HFFc6 (cell line): Measurements from ENCODE around the gene SLC7A14. TPM values are rescaled to one million over a fixed set of nuclear protein-coding genes. Genes with fewer than 3 reads are reported as not detected.

Experiments used
- DNase-seq: peaks from one replicate; pipeline ENCODE4 v3.0.0-alpha.2; 2018
- H3K27ac Mint-ChIP-seq: 2 replicates; pipeline ENCODE4 v1.8.0; 2020; ENCODE audit warnings: mild to moderate bottlenecking, mixed read lengths
- H3K27me3 Mint-ChIP-seq: 2 replicates; pipeline ENCODE4 v1.8.0; 2021; ENCODE audit warnings: mild to moderate bottlenecking, moderate library complexity, mixed read lengths; ENCODE audit not compliant: insufficient read depth
- H3K36me3 Mint-ChIP-seq: 2 replicates; pipeline ENCODE4 v1.8.0; 2021; ENCODE audit warnings: low read depth, mixed read lengths
- H3K4me1 Mint-ChIP-seq: 2 replicates; pipeline ENCODE4 v1.8.0; 2020; ENCODE audit warnings: low read depth, mixed read lengths
- H3K4me3 Mint-ChIP-seq: 2 replicates; pipeline ENCODE4 v1.8.0; 2020; ENCODE audit warnings: mild to moderate bottlenecking, moderate library complexity, mixed read lengths
- H3K9me3 Mint-ChIP-seq: 2 replicates; pipeline ENCODE4 v1.8.0; 2020; ENCODE audit warnings: mild to moderate bottlenecking, mixed read lengths
- total RNA-seq, 6 experiments: library from RNA; stranded (reverse); fragmentation: NEBNext Ultra II Directional; extraction: Animal tissue kit (Norgen Biotek cat#: 25700); gene quantifications; 2 replicates in 1 of 6; 3 replicates in 5 of 6; pipeline ENCODE4 v1.2.3, GENCODE V29; 2021
- TF ChIP-seq, protein P1 (sequence below): fragments of 200-600 bp; sonication (generic); IDR thresholded peaks from 2 replicates; pipeline ENCODE4 v1.5.0; 2021; ENCODE audit warnings: antibody characterized with exemption, mild to moderate bottlenecking

Gene SLC7A14
- total RNA-seq, 6 experiments from 2014 or later = 0.14 to 0.53 (median 0.39) TPM

DNA sequence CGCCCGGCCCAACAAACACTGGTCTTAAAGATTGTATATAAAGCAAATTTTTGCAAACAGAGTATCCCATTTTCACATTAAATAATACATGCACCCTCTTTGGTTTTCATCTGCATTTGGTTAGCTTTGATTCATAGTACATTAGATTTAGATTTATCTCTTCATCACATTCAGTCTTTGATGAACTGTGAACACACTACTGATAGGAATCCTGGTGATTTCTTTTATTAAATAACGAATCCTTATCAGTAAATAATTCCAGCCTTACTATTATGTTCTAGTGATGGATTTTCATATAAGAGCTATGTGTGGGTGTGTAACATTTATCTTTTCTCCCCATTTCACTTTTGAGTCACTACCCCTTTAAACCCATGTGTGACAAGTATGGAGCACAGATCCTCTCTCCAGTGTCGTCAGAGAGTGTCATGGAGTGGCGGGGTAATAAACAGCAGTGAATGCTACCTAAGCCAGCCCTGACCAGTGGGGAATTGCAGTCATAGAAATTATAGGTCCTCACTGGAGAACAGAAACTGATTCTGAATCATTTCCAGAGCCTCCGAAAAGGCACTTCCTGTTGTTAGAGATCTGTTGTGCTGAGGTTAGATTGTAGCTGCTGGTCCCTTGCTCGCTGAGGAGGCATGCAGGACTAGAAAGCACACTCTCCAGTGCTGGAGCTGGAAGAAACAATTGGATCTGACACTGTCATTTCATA lies 22.0 kb downstream of the SLC7A14 start:
- Mint-ChIP-seq H3K27ac (peak overlapping the region; percentile 77), H3K9me3 (peaks cover 4% of the 10 kb centered on the region; the same call in 1 of the 2 replicates), H3K4me1 (peaks cover 32% of the 10 kb centered on the region), H3K27me3 (no peaks in the 10 kb centered on the region), H3K36me3 (no peaks in the 10 kb centered on the region), H3K4me3 (peak overlapping the region; percentile 83)
- DNase-seq = peak; percentile 77
- TF ChIP-seq, protein P1, sequence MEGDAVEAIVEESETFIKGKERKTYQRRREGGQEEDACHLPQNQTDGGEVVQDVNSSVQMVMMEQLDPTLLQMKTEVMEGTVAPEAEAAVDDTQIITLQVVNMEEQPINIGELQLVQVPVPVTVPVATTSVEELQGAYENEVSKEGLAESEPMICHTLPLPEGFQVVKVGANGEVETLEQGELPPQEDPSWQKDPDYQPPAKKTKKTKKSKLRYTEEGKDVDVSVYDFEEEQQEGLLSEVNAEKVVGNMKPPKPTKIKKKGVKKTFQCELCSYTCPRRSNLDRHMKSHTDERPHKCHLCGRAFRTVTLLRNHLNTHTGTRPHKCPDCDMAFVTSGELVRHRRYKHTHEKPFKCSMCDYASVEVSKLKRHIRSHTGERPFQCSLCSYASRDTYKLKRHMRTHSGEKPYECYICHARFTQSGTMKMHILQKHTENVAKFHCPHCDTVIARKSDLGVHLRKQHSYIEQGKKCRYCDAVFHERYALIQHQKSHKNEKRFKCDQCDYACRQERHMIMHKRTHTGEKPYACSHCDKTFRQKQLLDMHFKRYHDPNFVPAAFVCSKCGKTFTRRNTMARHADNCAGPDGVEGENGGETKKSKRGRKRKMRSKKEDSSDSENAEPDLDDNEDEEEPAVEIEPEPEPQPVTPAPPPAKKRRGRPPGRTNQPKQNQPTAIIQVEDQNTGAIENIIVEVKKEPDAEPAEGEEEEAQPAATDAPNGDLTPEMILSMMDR = no peak

DNA sequence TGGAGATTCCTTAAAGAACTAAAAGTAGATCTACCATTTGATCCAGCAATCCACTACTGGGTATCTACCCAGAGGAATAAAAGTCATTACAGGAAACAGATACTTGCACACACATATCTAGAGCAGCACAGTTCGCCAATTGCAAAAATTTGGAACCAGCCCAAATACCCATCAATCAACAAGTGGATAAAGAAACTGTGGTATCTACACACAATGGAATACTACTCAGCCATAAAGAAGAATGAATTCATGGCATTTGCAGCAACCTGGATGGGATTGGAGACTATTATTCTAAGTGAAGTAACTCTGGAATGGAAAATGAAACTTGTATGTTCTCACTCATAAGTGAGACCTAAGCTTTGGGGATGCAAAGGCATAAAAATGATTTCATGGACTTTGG lies 23.8 kb downstream of the SLC7A14 start:
- Mint-ChIP-seq H3K4me3 (no peak overlapping the region), H3K36me3 (no peaks in the 10 kb centered on the region), H3K27me3 (no peaks in the 10 kb centered on the region), H3K4me1 (peaks cover 32% of the 10 kb centered on the region), H3K27ac (no peak overlapping the region), H3K9me3 (no peaks in the 10 kb centered on the region)
- TF ChIP-seq, protein P1 = no peak
- no peak for DNase-seq

DNA sequence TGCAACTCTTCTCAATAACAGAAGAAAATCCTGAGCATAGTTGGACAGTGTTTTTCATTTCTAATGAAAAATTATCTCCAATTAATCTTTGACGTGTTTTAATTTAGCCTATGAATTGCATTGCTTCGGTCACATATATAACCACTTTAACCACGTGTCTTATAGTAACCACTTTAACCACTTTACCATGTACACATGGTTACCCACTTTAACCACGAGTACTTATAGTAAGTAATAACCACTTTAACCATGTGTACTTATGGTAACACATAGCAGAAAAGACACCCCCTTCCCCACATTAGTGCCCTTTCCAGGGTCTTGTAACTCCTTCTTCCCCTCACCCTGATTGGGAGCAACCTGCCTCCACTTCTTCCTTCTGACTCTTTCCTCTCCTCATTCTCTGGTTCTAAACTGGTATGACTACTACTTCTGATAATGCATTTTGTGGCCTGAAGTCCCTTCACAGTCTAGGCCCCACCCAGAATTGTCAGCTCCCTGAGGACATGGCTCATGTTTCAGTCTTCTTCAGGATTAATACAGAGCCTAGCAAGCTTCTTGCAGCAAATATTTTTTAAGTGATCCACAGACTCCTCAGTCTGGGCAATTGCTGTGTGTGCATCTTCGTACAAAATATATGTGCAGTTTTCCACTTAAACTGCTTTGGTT lies 25.0 kb downstream of the SLC7A14 start:
- Mint-ChIP-seq H3K27me3 (no peaks in the 10 kb centered on the region), H3K9me3 (no peaks in the 10 kb centered on the region), H3K36me3 (no peaks in the 10 kb centered on the region), H3K4me3 (no peak overlapping the region), H3K4me1 (peaks cover 32% of the 10 kb centered on the region), H3K27ac (no peak overlapping the region)
- TF ChIP-seq, protein P1 = no peak
- DNase-seq = no peak

DNA sequence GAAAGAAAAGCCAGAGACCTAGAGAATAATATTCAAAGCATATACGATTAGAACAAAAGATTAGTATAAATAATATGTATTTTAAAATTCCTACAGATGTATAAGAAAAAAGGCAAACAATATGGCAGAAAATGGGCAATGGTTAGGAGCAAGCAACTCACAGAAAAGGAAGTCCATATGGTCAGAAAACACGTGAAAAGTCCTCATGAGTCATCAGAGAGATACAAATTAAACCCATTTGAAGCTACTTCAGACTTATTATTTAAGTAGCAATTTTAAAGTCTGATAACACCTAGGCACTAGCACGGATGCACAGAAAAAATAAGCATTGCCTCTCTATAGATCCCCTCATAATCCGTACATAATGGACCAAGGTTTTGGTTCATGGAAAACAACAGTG lies 25.6 kb downstream of the SLC7A14 start:
- Mint-ChIP-seq H3K36me3 (no peaks in the 10 kb centered on the region), H3K4me1 (peaks cover 32% of the 10 kb centered on the region), H3K4me3 (no peak overlapping the region), H3K9me3 (no peaks in the 10 kb centered on the region), H3K27ac (no peak overlapping the region), H3K27me3 (no peaks in the 10 kb centered on the region)
- TF ChIP-seq, protein P1 = no peak
- no peak for DNase-seq

DNA sequence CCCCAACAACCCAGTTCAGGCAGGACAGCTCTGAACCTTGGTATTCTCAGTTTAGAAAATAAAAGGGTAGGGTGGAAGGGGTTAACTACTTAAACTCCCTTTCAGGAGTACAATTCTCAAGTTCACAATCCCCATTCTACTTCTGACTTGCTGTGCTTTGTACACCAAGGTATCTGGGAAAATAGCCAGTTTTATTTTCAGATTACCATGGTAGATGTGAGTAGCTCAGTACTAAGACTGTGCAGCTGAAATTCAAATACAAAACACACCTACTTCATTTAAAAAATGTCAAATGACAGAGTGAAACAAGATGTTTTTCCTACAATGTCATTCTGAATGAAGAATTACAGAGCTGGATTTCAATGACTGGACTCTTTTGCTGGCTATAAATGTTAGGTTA lies 27.4 kb downstream of the SLC7A14 start:
- Mint-ChIP-seq H3K9me3 (no peaks in the 10 kb centered on the region), H3K27ac (no peak overlapping the region), H3K27me3 (no peaks in the 10 kb centered on the region), H3K4me1 (peaks cover 28% of the 10 kb centered on the region), H3K4me3 (no peak overlapping the region), H3K36me3 (no peaks in the 10 kb centered on the region)
- no peak for DNase-seq
- TF ChIP-seq, protein P1 = no peak
